Stomach (tissue), 9 donors: Measurements from ENCODE around the gene HTD2. TPM values are rescaled to one million over a fixed set of nuclear protein-coding genes. Genes with fewer than 3 reads are reported as not detected.

Source experiments
- DNase-seq, 2 donors: peaks; one replicate each; pipeline versions ENCODE4 v3.0.0 to v3.0.0-alpha.2; 2013 to 2019
- H3K27ac ChIP-seq, 5 donors: fragments of 200-600 bp in 4 of 5; sonication (generic) in 4 of 5; one replicate each; pipeline ENCODE4 v1.5.1; 2013 to 2019; ENCODE audit warnings: mild to moderate bottlenecking in 1 of 5, moderate library complexity in 1 of 5
- H3K27me3 ChIP-seq, 3 donors: fragments of 200-600 bp; sonication (generic); one replicate each; pipeline ENCODE4 v1.5.1; 2017 to 2019; ENCODE audit warnings: mixed run types in 1 of 3
- H3K36me3 ChIP-seq, 4 donors: fragments of 200-600 bp; sonication (generic); 1 replicate in 3 of 4; 2 replicates in 1 of 4; pipeline ENCODE4 v1.5.1; 2016 to 2019
- H3K4me1 ChIP-seq, 4 donors: fragments of 200-600 bp; sonication (generic); one replicate each; pipeline ENCODE4 v1.5.1; 2016 to 2019
- H3K4me3 ChIP-seq, 4 donors: fragments of 200-600 bp; sonication (generic) in 3 of 4; one replicate each; pipeline ENCODE4 v1.5.1; 2016 to 2019; ENCODE audit warnings: mild to moderate bottlenecking in 1 of 4
- H3K9me3 ChIP-seq, 4 donors: fragments of 200-600 bp; sonication (generic); one replicate each; pipeline ENCODE4 v1.5.1; 2016 to 2019
- EP300 ChIP-seq: sonication (generic); formaldehyde crosslinking; IDR thresholded peaks from one replicate; pipeline ENCODE4 v1.6.1; 2017; ENCODE audit warnings: antibody characterized with exemption
- POLR2A ChIP-seq, 4 donors: fragments of 450-650 bp; IDR thresholded peaks; one replicate each; pipeline ENCODE4 v1.6.1; 2016; ENCODE audit warnings: antibody characterized with exemption in 4 of 4, control low read depth in 2 of 4, mild to moderate bottlenecking in 1 of 4, moderate library complexity in 1 of 4
- POLR2AphosphoS5 ChIP-seq, 3 donors: sonication (generic); formaldehyde crosslinking; IDR thresholded peaks; one replicate each; pipeline ENCODE4 v1.6.1; 2016; ENCODE audit warnings: antibody characterized with exemption in 3 of 3
- WGBS, 5 donors: extraction: QIAGEN DNeasy Blood & Tissue Kit in 3 of 5; methylation state at CpG; one replicate each; pipeline versions ENCODE4 v1.1.5 to v1.1.7; 2013 to 2018; 5-methylcytosine and 5-hydroxymethylcytosine counted together
- intact Hi-C: fragments of 100-400 bp; cut with DNase I; formaldehyde crosslinking; loops from one replicate; pipeline ENCODE4 v1.15.1; 2023; ENCODE audit warnings: low total_unique reads
- polyA plus RNA-seq, 3 donors: library from polyadenylated mRNA; stranded (reverse); fragments of 200-250 nt; gene quantifications; one replicate each; pipeline ENCODE4 v1.2.3, GENCODE V29; 2013
- total RNA-seq, 5 donors: library from RNA; depleted of rRNA; stranded (reverse); fragments of >200 nt; gene quantifications; one replicate each; pipeline versions ENCODE4 v1.1.0 to v1.2.3, GENCODE V29; 2014 to 2016
- TF ChIP-seq, protein P1 (sequence below), 7 experiments: fragments of 450-650 bp in 4 of 7; fragments of 200-600 bp in 3 of 7; sonication (generic) in 3 of 7; IDR thresholded peaks; one replicate each; pipeline ENCODE4 v1.5.1; 2016 to 2019; ENCODE audit warnings: antibody characterized with exemption in 7 of 7, control low read depth in 2 of 7, mild to moderate bottlenecking in 1 of 7
- donor health status: healthy with polysubstance abuse.
- donor health status: Bipolar disorder and iron deficiency.
- donor health status: healthy.

HTD2 gene
- total and polyA plus RNA-seq, 8 donors = 3.1 to 57.6 (median 7.0) TPM; not detected in 2

DNA sequence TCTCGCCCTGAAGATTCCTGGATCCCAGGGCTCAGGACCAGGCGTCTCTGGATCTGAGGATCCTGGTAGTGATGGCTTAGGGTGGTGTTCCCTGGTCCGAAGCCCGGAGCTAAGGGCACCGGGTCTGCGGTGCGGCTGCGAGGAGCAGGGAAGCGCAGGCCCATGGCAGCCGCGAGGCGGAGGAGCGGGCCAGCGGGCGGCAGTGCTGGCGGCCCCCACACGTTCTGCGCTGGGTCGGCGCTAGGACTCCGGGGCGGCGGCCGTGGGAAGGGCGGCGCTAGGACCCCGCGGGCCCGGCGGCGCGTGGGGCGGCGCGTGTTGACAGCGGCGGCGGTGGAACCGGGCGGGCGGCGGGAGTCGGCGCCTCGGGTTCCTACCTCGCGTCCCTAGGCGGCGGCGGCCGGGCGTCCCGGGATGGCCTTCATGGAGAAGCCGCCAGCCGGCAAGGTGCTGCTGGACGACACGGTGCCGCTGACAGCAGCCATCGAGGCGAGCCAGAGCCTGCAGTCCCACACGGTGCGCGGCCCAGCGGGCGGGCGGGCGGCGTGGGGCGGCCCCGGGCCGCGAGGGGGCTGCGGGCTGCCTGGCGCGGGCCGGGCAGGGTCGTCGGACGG, 26.4 kb downstream of the HTD2 start, which contains the start of gene PXK:
PXK (plus strand) TSS at position 318 of the 614 bp plus-strand sequence; CDS start at position 415, 97 bp downstream.
- H3K4me1 ChIP-seq = peaks cover 10 to 51% (median 32%) of the 10 kb centered on the region in 4 donors
- WGBS, 5 donors = 0 to 4% (median 1%) methylated on average over 17 to 79 of the region's 79 CpGs

DNA sequence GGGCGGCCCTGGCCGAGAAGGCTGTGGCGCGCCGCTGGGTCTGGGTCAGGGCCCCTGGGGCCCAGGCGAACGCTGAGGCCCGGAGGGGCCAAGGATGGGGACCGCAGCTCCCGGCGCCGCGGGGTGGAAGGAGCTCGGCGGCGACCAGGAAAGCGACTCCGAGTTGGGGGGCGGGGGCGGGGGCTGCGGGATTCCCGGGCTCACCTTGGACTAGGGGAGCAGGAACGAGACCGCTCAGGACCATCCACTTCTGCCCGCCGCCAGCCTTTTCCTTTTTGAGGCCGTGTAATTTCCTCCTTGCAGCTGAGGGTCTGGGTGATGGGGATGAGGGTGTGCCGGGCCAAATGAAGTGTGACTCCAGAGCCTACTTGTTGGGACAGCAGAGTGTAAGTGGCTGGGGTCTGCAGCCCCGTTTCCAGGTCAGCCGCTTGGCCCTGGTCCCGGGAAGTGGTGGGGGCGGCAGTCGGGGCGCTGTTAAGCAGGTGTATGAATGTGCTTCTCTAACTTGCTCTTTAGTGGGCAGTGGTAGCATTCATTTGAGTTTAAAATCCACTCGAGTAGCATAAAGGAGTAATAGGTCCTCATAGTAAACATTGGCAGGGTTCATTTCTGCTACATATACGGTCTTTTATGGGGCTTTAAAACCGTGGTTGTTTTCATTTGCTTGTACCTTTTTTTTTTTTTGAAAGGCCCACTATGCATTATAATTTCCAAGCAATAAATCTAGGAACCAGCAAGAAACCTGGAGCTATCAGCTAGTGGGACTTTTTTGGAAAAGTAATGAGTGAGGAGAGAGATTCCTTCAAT, 27.1 kb downstream of the HTD2 start:
- no peak for TF ChIP-seq POLR2AphosphoS5 (IDR thresholded peaks at IDR 0.05)
- Histone ChIP-seq H3K27ac (peak overlapping the region; percentile 71 to 86 (median 85)), H3K9me3 (no peaks in the 10 kb centered on the region), H3K36me3 (no peaks in the 10 kb centered on the region), H3K4me3 (peak overlapping the region; percentile 83 to 97 (median 92)), H3K4me1 (peaks cover 10 to 55% (median 32%) of the 10 kb centered on the region in 4 donors), H3K27me3 (no peaks in the 10 kb centered on the region)
- intact Hi-C loops = loop anchor here (10.0 kb wide), 1 partner anchor 161 kb away; the partner anchor contains the start of gene KCTD6
- 0 to 1% (median 0%) methylated on average over 9 to 37 of the region's 37 CpGs for WGBS, 5 donors
- peak; percentile 29 to 69 for DNase-seq

More for the DNA sequence above, 26.4 kb downstream of the HTD2 start, which contains the start of gene PXK:
- peak; percentile 87 to 95 for DNase-seq
- H3K27me3 ChIP-seq = no peaks in the 10 kb centered on the region
- H3K36me3 ChIP-seq = no peaks in the 10 kb centered on the region
- no peaks in the 10 kb centered on the region for H3K9me3 ChIP-seq
- H3K4me3 ChIP-seq = peak within 1 kb of the TSS; percentile 83 to 97 (median 92)
- TF ChIP-seq, protein P1, sequence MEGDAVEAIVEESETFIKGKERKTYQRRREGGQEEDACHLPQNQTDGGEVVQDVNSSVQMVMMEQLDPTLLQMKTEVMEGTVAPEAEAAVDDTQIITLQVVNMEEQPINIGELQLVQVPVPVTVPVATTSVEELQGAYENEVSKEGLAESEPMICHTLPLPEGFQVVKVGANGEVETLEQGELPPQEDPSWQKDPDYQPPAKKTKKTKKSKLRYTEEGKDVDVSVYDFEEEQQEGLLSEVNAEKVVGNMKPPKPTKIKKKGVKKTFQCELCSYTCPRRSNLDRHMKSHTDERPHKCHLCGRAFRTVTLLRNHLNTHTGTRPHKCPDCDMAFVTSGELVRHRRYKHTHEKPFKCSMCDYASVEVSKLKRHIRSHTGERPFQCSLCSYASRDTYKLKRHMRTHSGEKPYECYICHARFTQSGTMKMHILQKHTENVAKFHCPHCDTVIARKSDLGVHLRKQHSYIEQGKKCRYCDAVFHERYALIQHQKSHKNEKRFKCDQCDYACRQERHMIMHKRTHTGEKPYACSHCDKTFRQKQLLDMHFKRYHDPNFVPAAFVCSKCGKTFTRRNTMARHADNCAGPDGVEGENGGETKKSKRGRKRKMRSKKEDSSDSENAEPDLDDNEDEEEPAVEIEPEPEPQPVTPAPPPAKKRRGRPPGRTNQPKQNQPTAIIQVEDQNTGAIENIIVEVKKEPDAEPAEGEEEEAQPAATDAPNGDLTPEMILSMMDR (IDR thresholded peaks at IDR 0.05) = no peak
- TF ChIP-seq POLR2AphosphoS5 (IDR thresholded peaks at IDR 0.05) (peak; percentile 32 to 66 (median 48)), EP300 (no peak), POLR2A (IDR thresholded peaks at IDR 0.05) (no peak)
- H3K27ac ChIP-seq = peak within 1 kb of the TSS; percentile 71 to 86 (median 85)
- intact Hi-C loops = loop anchor here (10.0 kb wide), 1 partner anchor 162 kb away; the partner anchor contains the start of gene KCTD6

DNA sequence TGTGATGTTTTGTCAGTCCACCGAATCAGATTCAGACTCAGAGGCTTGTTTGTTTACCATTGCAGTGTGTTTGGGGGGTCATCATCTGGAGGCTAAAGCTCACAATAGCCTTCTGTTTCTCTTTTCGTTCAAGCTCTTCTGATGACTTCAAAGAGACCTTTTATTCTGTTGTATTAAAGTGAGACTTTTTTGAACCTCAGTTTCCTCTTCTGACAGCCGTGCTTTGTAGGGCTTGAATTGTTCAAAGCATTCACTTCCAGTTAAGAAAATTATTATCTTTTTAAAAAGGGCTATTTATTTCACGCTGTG, 27.6 kb downstream of the HTD2 start:
- no peaks in the 10 kb centered on the region for H3K27me3 ChIP-seq
- H3K36me3 ChIP-seq = no peaks in the 10 kb centered on the region
- WGBS, 5 donors = 15 to 37% (median 27%) methylated on average over 4 of the region's 4 CpGs
- H3K9me3 ChIP-seq = no peaks in the 10 kb centered on the region
- no peak for TF ChIP-seq POLR2AphosphoS5 (IDR thresholded peaks at IDR 0.05)
- no peak for TF ChIP-seq EP300
- TF ChIP-seq, protein P1 (IDR thresholded peaks at IDR 0.05) = no peak
- no peak for TF ChIP-seq POLR2A (IDR thresholded peaks at IDR 0.05)
- peak overlapping the region in 4 of 5 donors; percentile 71 to 86 (median 86) for H3K27ac ChIP-seq
- peak overlapping the region; percentile 83 to 97 (median 92) for H3K4me3 ChIP-seq
- H3K4me1 ChIP-seq = peaks cover 10 to 56% (median 32%) of the 10 kb centered on the region in 4 donors
- no peak for DNase-seq
- intact Hi-C loops = loop anchor here (10.0 kb wide), 1 partner anchor 161 kb away; the partner anchor contains the start of gene KCTD6

DNA sequence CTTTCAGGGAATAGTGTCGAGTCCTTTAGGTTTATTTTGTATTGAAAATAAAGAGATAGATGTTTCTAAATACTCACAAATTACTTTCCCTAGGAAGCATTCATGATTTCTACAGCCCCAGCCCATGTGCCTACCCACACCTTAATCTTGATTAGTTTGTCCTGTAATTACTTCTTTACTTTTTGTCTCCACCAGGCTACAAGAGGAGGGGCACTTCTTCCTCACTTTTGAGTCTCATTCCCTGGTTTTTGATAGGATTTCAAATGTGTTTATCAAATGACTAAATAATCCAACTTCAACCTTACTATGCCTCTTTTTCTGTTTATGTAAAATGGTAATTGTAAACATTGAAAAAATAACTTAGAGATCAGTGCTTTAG, 28.2 kb downstream of the HTD2 start:
- Histone ChIP-seq H3K27ac (peak overlapping the region in 4 of 5 donors; percentile 71 to 86 (median 86)), H3K4me1 (peaks cover 10 to 56% (median 32%) of the 10 kb centered on the region in 4 donors), H3K9me3 (no peaks in the 10 kb centered on the region), H3K4me3 (peak overlapping the region in 3 of 4 donors; percentile 83 to 97 (median 96)), H3K27me3 (no peaks in the 10 kb centered on the region), H3K36me3 (peaks cover 0 to 2% (median 0%) of the 10 kb centered on the region in 4 donors)
- TF ChIP-seq, protein P1 (IDR thresholded peaks at IDR 0.05) = no peak
- TF ChIP-seq EP300 = no peak
- TF ChIP-seq POLR2AphosphoS5 (IDR thresholded peaks at IDR 0.05) = no peak
- no peak for TF ChIP-seq POLR2A (IDR thresholded peaks at IDR 0.05)
- 50 to 75% (median 65%) methylated on average over 1 of the region's 1 CpG for WGBS, 5 donors
- intact Hi-C loops = loop anchor here (10.0 kb wide), 1 partner anchor 160 kb away; the partner anchor contains the start of gene KCTD6
- no peak for DNase-seq
